WTC11 (cell line): ENCODE data around the gene IDH3B. TPM values are rescaled to one million over a fixed set of nuclear protein-coding genes. Genes with fewer than 3 reads are reported as not detected.

Experiments
- AFF4 ChIP-seq: sonication (generic); formaldehyde crosslinking; IDR thresholded peaks from 2 replicates; pipeline ENCODE4 v1.8.1; 2023; ENCODE audit warnings: mild to moderate bottlenecking, missing genetic modification reagents, borderline replicate concordance
- AR ChIP-seq: fragments of 250-450 bp; sonication (Bioruptor Pico); IDR thresholded peaks from 2 replicates; pipeline ENCODE4 v1.9.0; 2021; ENCODE audit warnings: mild to moderate bottlenecking
- ATF1 ChIP-seq: sonication (generic); formaldehyde crosslinking; IDR thresholded peaks from 2 replicates; pipeline ENCODE4 v1.8.1; 2023; ENCODE audit warnings: mild to moderate bottlenecking, moderate library complexity, missing genetic modification reagents
- CDX4 ChIP-seq: fragments of 250-450 bp; sonication (Bioruptor Pico); IDR thresholded peaks from 2 replicates; pipeline ENCODE4 v1.9.0; 2021; ENCODE audit warnings: moderate library complexity, mild to moderate bottlenecking, inconsistent platforms, borderline replicate concordance
- HMGA2 ChIP-seq: fragments of 250-450 bp; sonication (Bioruptor Pico); IDR thresholded peaks from 2 replicates; pipeline ENCODE4 v1.4.0; 2021; ENCODE audit warnings: mild to moderate bottlenecking, moderate library complexity
- IRF2 ChIP-seq: sonication (generic); formaldehyde crosslinking; IDR thresholded peaks from 2 replicates; pipeline ENCODE4 v1.8.0; 2022; ENCODE audit warnings: low read depth, missing genetic modification reagents, borderline replicate concordance
- JUN ChIP-seq: sonication (generic); formaldehyde crosslinking; IDR thresholded peaks from 2 replicates; pipeline ENCODE4 v1.8.0; 2023; ENCODE audit warnings: mild to moderate bottlenecking, missing genetic modification reagents
- MYBL2 ChIP-seq: sonication (generic); formaldehyde crosslinking; IDR thresholded peaks from 2 replicates; pipeline ENCODE4 v1.8.1; 2023; ENCODE audit warnings: mild to moderate bottlenecking, moderate library complexity, missing genetic modification reagents
- NR1H2 ChIP-seq: sonication (generic); formaldehyde crosslinking; IDR thresholded peaks from 2 replicates; pipeline ENCODE4 v1.9.0; 2021; ENCODE audit warnings: mild to moderate bottlenecking, moderate library complexity, missing genetic modification reagents
- NR2C2 ChIP-seq: sonication (generic); formaldehyde crosslinking; IDR thresholded peaks from 2 replicates; pipeline ENCODE4 v1.8.0; 2022; ENCODE audit warnings: mild to moderate bottlenecking, missing genetic modification reagents
- RELA ChIP-seq: sonication (generic); formaldehyde crosslinking; IDR thresholded peaks from 2 replicates; pipeline ENCODE4 v1.8.1; 2022; ENCODE audit warnings: missing genetic modification reagents, mild to moderate bottlenecking, borderline replicate concordance
- SP1 ChIP-seq: sonication (generic); formaldehyde crosslinking; conservative IDR thresholded peaks from 2 replicates; pipeline ENCODE4 v1.8.1; 2022; ENCODE audit warnings: missing genetic modification reagents
- TEAD1 ChIP-seq: sonication (generic); formaldehyde crosslinking; IDR thresholded peaks from 2 replicates; pipeline ENCODE4 v1.8.0; 2022; ENCODE audit warnings: mild to moderate bottlenecking, missing genetic modification reagents
- TP53 ChIP-seq: sonication (generic); formaldehyde crosslinking; IDR thresholded peaks from 2 replicates; pipeline ENCODE4 v1.8.1; 2023; ENCODE audit warnings: mild to moderate bottlenecking, missing genetic modification reagents
- ZNF219 ChIP-seq: sonication (generic); formaldehyde crosslinking; IDR thresholded peaks from 2 replicates; pipeline ENCODE4 v1.8.0; 2023; ENCODE audit warnings: missing genetic modification reagents, mild to moderate bottlenecking, borderline replicate concordance
- ZNF416 ChIP-seq: fragments of 250-450 bp; sonication (Bioruptor Pico); IDR thresholded peaks from 2 replicates; pipeline ENCODE4 v1.9.0; 2021; ENCODE audit warnings: mild to moderate bottlenecking, inconsistent platforms
- total RNA-seq: library from RNA; stranded (reverse); gene quantifications from 3 replicates; pipeline ENCODE4 v1.2.3, GENCODE V29; 2021
- TF ChIP-seq, protein P1 (sequence below): fragments of 250-450 bp; sonication (Bioruptor Pico); IDR thresholded peaks from 2 replicates; pipeline ENCODE4 v2.1.2; 2022; ENCODE audit warnings: mild to moderate bottlenecking, moderate library complexity
- TF ChIP-seq, protein P2 (sequence below): fragments of 250-450 bp; sonication (Bioruptor Pico); conservative IDR thresholded peaks from 2 replicates; pipeline ENCODE4 v1.9.0; 2021; ENCODE audit warnings: mild to moderate bottlenecking
- TF ChIP-seq, protein P3 (sequence below): sonication (generic); formaldehyde crosslinking; IDR thresholded peaks from 2 replicates; pipeline ENCODE4 v1.8.1; 2022; ENCODE audit warnings: missing genetic modification reagents, borderline replicate concordance
- TF ChIP-seq, protein P4 (sequence below): fragments of 250-450 bp; sonication (Bioruptor Pico); IDR thresholded peaks from 2 replicates; pipeline ENCODE4 v1.8.0; 2021; ENCODE audit warnings: mild to moderate bottlenecking

IDH3B gene
- total RNA-seq, 1 experiment from 2014 or later = 136 TPM

- TF ChIP-seq ZNF219 (CRISPR knock-in tag) (no peak), SP1 (CRISPR knock-in tag) (peak; percentile 90), NR1H2 (no peak), TEAD1 (peak; percentile 47), MYBL2 (CRISPR knock-in tag) (peak; percentile 85), AFF4 (no peak), IRF2 (CRISPR knock-in tag) (no peak), HMGA2 (no peak), JUN (peak; percentile 69; the same call in 1 of the 2 replicates), ATF1 (CRISPR knock-in tag) (0 out of 2 replicates have a peak, but pooled peaks have one; percentile 13), AR (CRISPR knock-in tag) (no peak), CDX4 (CRISPR knock-in tag) (no peak), ZNF416 (CRISPR knock-in tag) (no peak), TP53 (CRISPR knock-in tag) (no peak; the same call in 1 of the 2 replicates), RELA (CRISPR knock-in tag) (peak; percentile 88; the same call in 1 of the 2 replicates), NR2C2 (CRISPR knock-in tag) (no peak)
- TF ChIP-seq, protein P1, sequence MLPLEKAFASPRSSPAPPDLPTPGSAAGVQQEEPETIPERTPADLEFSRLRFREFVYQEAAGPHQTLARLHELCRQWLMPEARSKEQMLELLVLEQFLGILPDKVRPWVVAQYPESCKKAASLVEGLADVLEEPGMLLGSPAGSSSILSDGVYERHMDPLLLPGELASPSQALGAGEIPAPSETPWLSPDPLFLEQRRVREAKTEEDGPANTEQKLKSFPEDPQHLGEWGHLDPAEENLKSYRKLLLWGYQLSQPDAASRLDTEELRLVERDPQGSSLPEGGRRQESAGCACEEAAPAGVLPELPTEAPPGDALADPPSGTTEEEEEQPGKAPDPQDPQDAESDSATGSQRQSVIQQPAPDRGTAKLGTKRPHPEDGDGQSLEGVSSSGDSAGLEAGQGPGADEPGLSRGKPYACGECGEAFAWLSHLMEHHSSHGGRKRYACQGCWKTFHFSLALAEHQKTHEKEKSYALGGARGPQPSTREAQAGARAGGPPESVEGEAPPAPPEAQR (CRISPR knock-in tag) = no peak
- TF ChIP-seq, protein P2, sequence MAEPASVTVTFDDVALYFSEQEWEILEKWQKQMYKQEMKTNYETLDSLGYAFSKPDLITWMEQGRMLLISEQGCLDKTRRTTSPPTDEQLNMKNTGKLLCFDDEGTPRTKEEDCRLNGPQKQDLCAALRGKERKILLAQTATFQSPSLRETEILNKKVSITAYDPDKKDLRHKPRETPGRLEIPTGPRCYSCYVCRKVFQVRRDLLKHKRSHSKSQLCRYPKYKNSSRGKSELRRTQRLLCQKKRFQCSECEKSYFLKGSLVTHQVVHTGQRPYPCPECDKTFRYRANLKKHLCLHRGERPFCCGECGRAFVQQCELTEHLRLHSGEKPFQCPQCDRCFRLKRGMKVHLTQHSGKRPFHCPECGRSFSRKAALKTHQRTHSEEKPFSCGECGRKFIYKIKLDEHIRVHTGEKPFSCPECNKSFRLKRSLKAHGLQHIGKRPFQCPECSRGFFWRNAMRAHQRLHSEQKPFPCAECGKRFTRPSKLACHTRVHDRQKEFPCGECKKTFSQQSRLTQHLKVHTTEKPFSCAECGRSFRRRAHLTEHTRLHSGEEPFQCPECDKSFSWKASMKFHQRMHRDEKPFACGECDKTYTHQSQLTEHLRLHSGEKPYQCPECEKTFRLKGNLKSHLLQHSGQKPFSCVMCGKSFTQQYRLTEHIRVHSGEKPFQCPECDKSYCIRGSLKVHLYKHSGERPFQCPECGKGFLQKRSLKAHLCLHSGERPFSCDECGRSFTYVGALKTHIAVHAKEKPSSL (CRISPR knock-in tag) = no peak
- TF ChIP-seq, protein P3, sequence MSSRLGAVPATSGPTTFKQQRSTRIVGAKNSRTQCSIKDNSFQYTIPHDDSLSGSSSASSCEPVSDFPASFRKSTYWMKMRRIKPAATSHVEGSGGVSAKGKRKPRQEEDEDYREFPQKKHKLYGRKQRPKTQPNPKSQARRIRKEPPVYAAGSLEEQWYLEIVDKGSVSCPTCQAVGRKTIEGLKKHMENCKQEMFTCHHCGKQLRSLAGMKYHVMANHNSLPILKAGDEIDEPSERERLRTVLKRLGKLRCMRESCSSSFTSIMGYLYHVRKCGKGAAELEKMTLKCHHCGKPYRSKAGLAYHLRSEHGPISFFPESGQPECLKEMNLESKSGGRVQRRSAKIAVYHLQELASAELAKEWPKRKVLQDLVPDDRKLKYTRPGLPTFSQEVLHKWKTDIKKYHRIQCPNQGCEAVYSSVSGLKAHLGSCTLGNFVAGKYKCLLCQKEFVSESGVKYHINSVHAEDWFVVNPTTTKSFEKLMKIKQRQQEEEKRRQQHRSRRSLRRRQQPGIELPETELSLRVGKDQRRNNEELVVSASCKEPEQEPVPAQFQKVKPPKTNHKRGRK = no peak
- TF ChIP-seq, protein P4, sequence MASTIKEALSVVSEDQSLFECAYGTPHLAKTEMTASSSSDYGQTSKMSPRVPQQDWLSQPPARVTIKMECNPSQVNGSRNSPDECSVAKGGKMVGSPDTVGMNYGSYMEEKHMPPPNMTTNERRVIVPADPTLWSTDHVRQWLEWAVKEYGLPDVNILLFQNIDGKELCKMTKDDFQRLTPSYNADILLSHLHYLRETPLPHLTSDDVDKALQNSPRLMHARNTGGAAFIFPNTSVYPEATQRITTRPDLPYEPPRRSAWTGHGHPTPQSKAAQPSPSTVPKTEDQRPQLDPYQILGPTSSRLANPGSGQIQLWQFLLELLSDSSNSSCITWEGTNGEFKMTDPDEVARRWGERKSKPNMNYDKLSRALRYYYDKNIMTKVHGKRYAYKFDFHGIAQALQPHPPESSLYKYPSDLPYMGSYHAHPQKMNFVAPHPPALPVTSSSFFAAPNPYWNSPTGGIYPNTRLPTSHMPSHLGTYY (CRISPR knock-in tag) = no peak
Observed at GRCh38 chr20:2651772-2652723, 12.0 kb downstream of the IDH3B start, which contains the start of gene NOP56 (continued).
